Measurements from ENCODE around the gene RAB25.

GRCh38 chr1:156098784-156099183 is 37.8 kb downstream of the RAB25 start:
- TF ChIP-seq POLR2A (IDR thresholded peaks at IDR 0.05; ENCODE audit: low read length) (no peak), GATA1 (IDR thresholded peaks at IDR 0.05; ENCODE audit: low read depth, low read length) (no peak)
